Stomach (tissue), 9 donors: ENCODE data around the gene SNAPIN. TPM values are rescaled to one million over a fixed set of nuclear protein-coding genes. Genes with fewer than 3 reads are reported as not detected.

Experiments
- DNase-seq, 2 donors: peaks; one replicate each; pipeline versions ENCODE4 v3.0.0 to v3.0.0-alpha.2; 2013 to 2019
- H3K27ac ChIP-seq, 5 donors: fragments of 200-600 bp in 4 of 5; sonication (generic) in 4 of 5; one replicate each; pipeline ENCODE4 v1.5.1; 2013 to 2019; ENCODE audit warnings: mild to moderate bottlenecking in 1 of 5, moderate library complexity in 1 of 5
- H3K27me3 ChIP-seq, 3 donors: fragments of 200-600 bp; sonication (generic); one replicate each; pipeline ENCODE4 v1.5.1; 2017 to 2019; ENCODE audit warnings: mixed run types in 1 of 3
- H3K36me3 ChIP-seq, 4 donors: fragments of 200-600 bp; sonication (generic); 1 replicate in 3 of 4; 2 replicates in 1 of 4; pipeline ENCODE4 v1.5.1; 2016 to 2019
- H3K4me1 ChIP-seq, 4 donors: fragments of 200-600 bp; sonication (generic); one replicate each; pipeline ENCODE4 v1.5.1; 2016 to 2019
- H3K4me3 ChIP-seq, 4 donors: fragments of 200-600 bp; sonication (generic) in 3 of 4; one replicate each; pipeline ENCODE4 v1.5.1; 2016 to 2019; ENCODE audit warnings: mild to moderate bottlenecking in 1 of 4
- H3K9me3 ChIP-seq, 4 donors: fragments of 200-600 bp; sonication (generic); one replicate each; pipeline ENCODE4 v1.5.1; 2016 to 2019
- EP300 ChIP-seq: sonication (generic); formaldehyde crosslinking; IDR thresholded peaks from one replicate; pipeline ENCODE4 v1.6.1; 2017; ENCODE audit warnings: antibody characterized with exemption
- POLR2A ChIP-seq, 4 donors: fragments of 450-650 bp; IDR thresholded peaks; one replicate each; pipeline ENCODE4 v1.6.1; 2016; ENCODE audit warnings: antibody characterized with exemption in 4 of 4, control low read depth in 2 of 4, mild to moderate bottlenecking in 1 of 4, moderate library complexity in 1 of 4
- POLR2AphosphoS5 ChIP-seq, 3 donors: sonication (generic); formaldehyde crosslinking; IDR thresholded peaks; one replicate each; pipeline ENCODE4 v1.6.1; 2016; ENCODE audit warnings: antibody characterized with exemption in 3 of 3
- WGBS, 5 donors: extraction: QIAGEN DNeasy Blood & Tissue Kit in 3 of 5; methylation state at CpG; one replicate each; pipeline versions ENCODE4 v1.1.5 to v1.1.7; 2013 to 2018; 5-methylcytosine and 5-hydroxymethylcytosine counted together
- intact Hi-C: fragments of 100-400 bp; cut with DNase I; formaldehyde crosslinking; loops from one replicate; pipeline ENCODE4 v1.15.1; 2023; ENCODE audit warnings: low total_unique reads
- polyA plus RNA-seq, 3 donors: library from polyadenylated mRNA; stranded (reverse); fragments of 200-250 nt; gene quantifications; one replicate each; pipeline ENCODE4 v1.2.3, GENCODE V29; 2013
- total RNA-seq, 5 donors: library from RNA; depleted of rRNA; stranded (reverse); fragments of >200 nt; gene quantifications; one replicate each; pipeline versions ENCODE4 v1.1.0 to v1.2.3, GENCODE V29; 2014 to 2016
- TF ChIP-seq, protein P1 (sequence below), 7 experiments: fragments of 450-650 bp in 4 of 7; fragments of 200-600 bp in 3 of 7; sonication (generic) in 3 of 7; IDR thresholded peaks; one replicate each; pipeline ENCODE4 v1.5.1; 2016 to 2019; ENCODE audit warnings: antibody characterized with exemption in 7 of 7, control low read depth in 2 of 7, mild to moderate bottlenecking in 1 of 7
- donor health status: healthy with polysubstance abuse.
- donor health status: Bipolar disorder and iron deficiency.
- donor health status: healthy.

SNAPIN gene
- total and polyA plus RNA-seq, 8 donors, result 14.9 to 82.9 (median 29.4) TPM

DNA sequence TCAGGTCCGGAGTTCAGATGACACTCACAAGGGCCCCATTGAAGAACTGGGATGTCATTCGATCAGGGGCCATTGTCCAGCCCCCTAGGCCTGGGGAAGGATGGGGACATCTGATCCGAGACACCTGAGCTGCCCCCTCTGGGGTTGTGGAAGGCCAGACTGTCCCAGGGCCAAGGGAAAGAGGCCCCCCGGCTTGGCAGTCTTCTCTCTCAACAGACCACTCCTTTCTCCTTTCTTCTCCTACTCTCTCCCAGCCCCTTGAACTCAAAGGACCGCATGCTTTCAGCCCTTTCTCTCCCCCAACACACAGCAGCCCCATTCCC, 29.2 kb upstream of the SNAPIN start:
- TF ChIP-seq EP300, result no peak
- TF ChIP-seq POLR2AphosphoS5 (IDR thresholded peaks at IDR 0.05), result no peak
- TF ChIP-seq, protein P1, sequence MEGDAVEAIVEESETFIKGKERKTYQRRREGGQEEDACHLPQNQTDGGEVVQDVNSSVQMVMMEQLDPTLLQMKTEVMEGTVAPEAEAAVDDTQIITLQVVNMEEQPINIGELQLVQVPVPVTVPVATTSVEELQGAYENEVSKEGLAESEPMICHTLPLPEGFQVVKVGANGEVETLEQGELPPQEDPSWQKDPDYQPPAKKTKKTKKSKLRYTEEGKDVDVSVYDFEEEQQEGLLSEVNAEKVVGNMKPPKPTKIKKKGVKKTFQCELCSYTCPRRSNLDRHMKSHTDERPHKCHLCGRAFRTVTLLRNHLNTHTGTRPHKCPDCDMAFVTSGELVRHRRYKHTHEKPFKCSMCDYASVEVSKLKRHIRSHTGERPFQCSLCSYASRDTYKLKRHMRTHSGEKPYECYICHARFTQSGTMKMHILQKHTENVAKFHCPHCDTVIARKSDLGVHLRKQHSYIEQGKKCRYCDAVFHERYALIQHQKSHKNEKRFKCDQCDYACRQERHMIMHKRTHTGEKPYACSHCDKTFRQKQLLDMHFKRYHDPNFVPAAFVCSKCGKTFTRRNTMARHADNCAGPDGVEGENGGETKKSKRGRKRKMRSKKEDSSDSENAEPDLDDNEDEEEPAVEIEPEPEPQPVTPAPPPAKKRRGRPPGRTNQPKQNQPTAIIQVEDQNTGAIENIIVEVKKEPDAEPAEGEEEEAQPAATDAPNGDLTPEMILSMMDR (IDR thresholded peaks at IDR 0.05), result no peak
- TF ChIP-seq POLR2A (IDR thresholded peaks at IDR 0.05), result no peak
- Histone ChIP-seq H3K4me3 (no peak overlapping the region), H3K27ac (peak overlapping the region in 2 of 5 donors; percentile 90), H3K9me3 (no peaks in the 10 kb centered on the region), H3K36me3 (peaks cover 0 to 9% (median 0%) of the 10 kb centered on the region in 4 donors), H3K4me1 (peaks cover 30 to 64% (median 42%) of the 10 kb centered on the region in 4 donors), H3K27me3 (no peaks in the 10 kb centered on the region)
- 79 to 85% (median 82%) methylated on average over 5 of the region's 5 CpGs for WGBS, 5 donors
- no peak for DNase-seq
- intact Hi-C loops, result no loop called here

DNA sequence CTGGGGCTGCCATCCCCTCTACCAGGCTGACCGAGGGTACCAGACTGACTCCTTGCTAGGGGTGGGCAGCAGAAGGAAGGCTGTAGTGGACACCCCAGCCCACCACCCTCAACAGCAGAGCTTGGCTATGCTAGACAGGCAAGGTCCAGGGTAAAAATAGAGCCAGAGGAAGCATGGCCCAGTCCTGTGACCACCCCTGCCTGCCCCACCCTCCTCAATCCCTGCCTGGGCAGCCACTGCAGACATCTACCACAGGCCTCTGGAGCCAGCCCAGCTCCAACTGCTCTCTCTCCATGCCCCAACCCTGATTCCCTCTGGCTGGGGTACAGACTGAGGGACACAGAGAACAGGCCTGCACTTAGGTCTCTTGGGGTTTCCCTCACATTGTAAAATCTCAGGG, 28.5 kb upstream of the SNAPIN start:
- Histone ChIP-seq H3K36me3 (peaks cover 0 to 3% (median 0%) of the 10 kb centered on the region in 4 donors), H3K4me3 (no peak overlapping the region), H3K9me3 (no peaks in the 10 kb centered on the region), H3K27ac (peak overlapping the region in 1 of 5 donors; percentile 90), H3K27me3 (no peaks in the 10 kb centered on the region), H3K4me1 (peaks cover 31 to 61% (median 41%) of the 10 kb centered on the region in 4 donors)
- intact Hi-C loops, result no loop called here
- TF ChIP-seq POLR2AphosphoS5 (IDR thresholded peaks at IDR 0.05) (no peak), POLR2A (IDR thresholded peaks at IDR 0.05) (no peak), EP300 (no peak)
- TF ChIP-seq, protein P1 (IDR thresholded peaks at IDR 0.05), result no peak
- WGBS, 5 donors, result 67 to 100% (median 94%) methylated on average over 1 of the region's 1 CpG
- DNase-seq, result peak in 1 of 2 donors; percentile 12

DNA sequence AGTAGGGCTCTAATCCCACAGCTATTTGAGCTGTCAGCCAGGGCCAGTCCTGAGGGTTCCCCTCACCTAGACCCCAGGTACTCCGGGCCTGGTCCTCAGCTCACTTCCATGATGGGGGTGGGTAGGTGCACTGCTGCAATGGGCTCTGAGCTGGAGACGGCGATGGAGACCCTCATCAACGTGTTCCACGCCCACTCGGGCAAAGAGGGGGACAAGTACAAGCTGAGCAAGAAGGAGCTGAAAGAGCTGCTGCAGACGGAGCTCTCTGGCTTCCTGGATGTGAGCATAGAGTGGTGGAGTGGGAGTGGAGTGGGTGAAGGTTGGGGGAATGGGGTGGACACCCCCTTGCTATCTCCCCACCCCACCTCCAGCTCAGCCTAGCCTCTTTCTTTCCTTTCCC, 28.1 kb upstream of the SNAPIN start:
- WGBS, 5 donors, result 84 to 93% (median 90%) methylated on average over 7 of the region's 7 CpGs

DNA sequence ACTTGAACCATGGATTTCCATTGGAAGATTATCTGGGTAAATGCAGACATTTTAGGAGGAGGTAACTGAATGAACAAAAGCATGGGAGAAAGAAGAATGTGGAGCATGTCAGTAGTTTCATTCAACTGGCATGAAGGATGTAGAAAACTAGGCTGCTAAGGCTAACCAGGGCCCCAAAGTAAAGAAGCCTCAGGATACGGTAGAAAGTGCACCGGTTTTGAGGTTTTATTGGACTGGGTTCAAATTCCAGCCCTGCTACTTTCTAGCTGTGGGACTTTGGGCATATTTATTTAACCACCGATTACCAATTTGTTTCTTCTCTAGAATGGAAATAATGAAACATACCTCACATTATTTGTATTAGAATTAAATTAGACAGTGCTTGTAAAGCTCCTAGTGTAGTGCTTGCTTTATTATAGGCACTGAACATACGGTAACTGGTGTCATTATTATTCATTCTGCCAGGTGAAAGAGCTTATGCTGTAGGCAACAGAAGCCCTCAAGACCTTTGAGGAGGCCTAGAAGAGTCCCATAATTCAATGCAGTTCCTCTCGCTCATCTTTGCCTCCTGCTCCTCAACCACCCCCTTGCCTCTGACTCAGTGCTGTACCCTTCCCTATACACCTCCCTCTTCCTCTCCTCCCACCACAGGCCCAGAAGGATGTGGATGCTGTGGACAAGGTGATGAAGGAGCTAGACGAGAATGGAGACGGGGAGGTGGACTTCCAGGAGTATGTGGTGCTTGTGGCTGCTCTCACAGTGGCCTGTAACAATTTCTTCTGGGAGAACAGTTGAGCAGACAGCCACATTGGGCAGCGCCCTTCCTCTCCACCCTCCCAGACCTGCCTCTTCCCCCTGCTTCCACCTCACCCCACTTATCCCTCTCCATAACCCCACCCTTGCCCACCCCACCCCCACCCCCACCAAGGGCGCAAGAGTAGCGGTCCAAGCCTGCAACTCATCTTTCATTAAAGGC, 27.2 kb upstream of the SNAPIN start:
- Histone ChIP-seq H3K4me1 (peaks cover 36 to 61% (median 44%) of the 10 kb centered on the region in 4 donors), H3K36me3 (peaks cover 3 to 9% (median 7%) of the 10 kb centered on the region in 4 donors), H3K27me3 (no peaks in the 10 kb centered on the region), H3K9me3 (no peaks in the 10 kb centered on the region), H3K4me3 (no peak overlapping the region), H3K27ac (peak overlapping the region in 2 of 5 donors; percentile 46 to 90)
- intact Hi-C loops, result no loop called here
- TF ChIP-seq EP300 (no peak), POLR2A (IDR thresholded peaks at IDR 0.05) (no peak), POLR2AphosphoS5 (IDR thresholded peaks at IDR 0.05) (no peak)
- TF ChIP-seq, protein P1 (IDR thresholded peaks at IDR 0.05), result no peak
- WGBS, 5 donors, result 66 to 72% (median 70%) methylated on average over 10 of the region's 10 CpGs
- DNase-seq, result peak in 1 of 2 donors; percentile 20

More for the DNA sequence above, 28.1 kb upstream of the SNAPIN start:
- H3K4me3 ChIP-seq, result no peak overlapping the region
- no peaks in the 10 kb centered on the region for H3K9me3 ChIP-seq
- no peaks in the 10 kb centered on the region for H3K27me3 ChIP-seq
- DNase-seq, result peak in 1 of 2 donors; percentile 12
- intact Hi-C loops, result no loop called here
- TF ChIP-seq POLR2AphosphoS5 (IDR thresholded peaks at IDR 0.05) (no peak), EP300 (no peak)
- H3K27ac ChIP-seq, result peak overlapping the region in 2 of 5 donors; percentile 46 to 90
- H3K36me3 ChIP-seq, result peaks cover 0 to 1% (median 0%) of the 10 kb centered on the region in 4 donors
- H3K4me1 ChIP-seq, result peaks cover 35 to 61% (median 43%) of the 10 kb centered on the region in 4 donors
